BE2C (cell line): ENCODE results near the gene TCP11L2.

Source experiments
- DNase-seq: peaks from one replicate; pipeline ENCODE4 v3.0.0-alpha.2; 2020
- H3K27me3 ChIP-seq: fragments of 250-450 bp; sonication (Bioruptor Pico); 2 replicates; pipeline ENCODE4 v1.5.1; 2020; ENCODE audit warnings: mild to moderate bottlenecking
- H3K36me3 ChIP-seq: fragments of 250-450 bp; sonication (Bioruptor Pico); 2 replicates; pipeline ENCODE4 v1.5.1; 2020; ENCODE audit warnings: mild to moderate bottlenecking
- H3K4me1 ChIP-seq: fragments of 250-450 bp; sonication (Bioruptor Pico); 2 replicates; pipeline ENCODE4 v1.5.1; 2020
- H3K4me3 ChIP-seq: 2 replicates; pipeline ENCODE4 v1.5.1; 2011; ENCODE audit warnings: low read depth, low read length
- H3K9me3 ChIP-seq: fragments of 250-450 bp; sonication (Bioruptor Pico); 2 replicates; pipeline ENCODE4 v1.5.1; 2020
- CTCF ChIP-seq: IDR thresholded peaks from 2 replicates; pipeline ENCODE4 v1.5.1; 2012; ENCODE audit warnings: mild to moderate bottlenecking, low read depth, low read length

Gene TCP11L2

GRCh38 chr12:106287364-106287763, 15.2 kb upstream of the TCP11L2 start:
- no peak overlapping the region for H3K4me3 ChIP-seq
- no peak for DNase-seq
- H3K27me3 ChIP-seq = peaks cover 7% of the 10 kb centered on the region
- H3K9me3 ChIP-seq = no peaks in the 10 kb centered on the region
- H3K4me1 ChIP-seq = no peaks in the 10 kb centered on the region
- no peaks in the 10 kb centered on the region for H3K36me3 ChIP-seq
- TF ChIP-seq CTCF = no peak

GRCh38 chr12:106288101-106288493, 14.4 kb upstream of the TCP11L2 start:
- no peaks in the 10 kb centered on the region for H3K4me1 ChIP-seq
- H3K27me3 ChIP-seq = peaks cover 7% of the 10 kb centered on the region
- no peaks in the 10 kb centered on the region for H3K36me3 ChIP-seq
- H3K4me3 ChIP-seq = no peak overlapping the region
- DNase-seq = no peak
- no peak for TF ChIP-seq CTCF
- no peaks in the 10 kb centered on the region for H3K9me3 ChIP-seq

- Histone ChIP-seq H3K36me3 (no peaks in the 10 kb centered on the region), H3K27me3 (peaks cover 9% of the 10 kb centered on the region), H3K4me1 (no peaks in the 10 kb centered on the region), H3K4me3 (no peak overlapping the region), H3K9me3 (no peaks in the 10 kb centered on the region)
- no peak for DNase-seq
- no peak for TF ChIP-seq CTCF
Observed at GRCh38 chr12:106288494-106289195, 13.9 kb upstream of the TCP11L2 start.

- Histone ChIP-seq H3K4me3 (no peak overlapping the region), H3K4me1 (no peaks in the 10 kb centered on the region), H3K9me3 (no peaks in the 10 kb centered on the region), H3K36me3 (no peaks in the 10 kb centered on the region), H3K27me3 (peaks cover 13% of the 10 kb centered on the region)
- no peak for DNase-seq
- no peak for TF ChIP-seq CTCF
Observed at GRCh38 chr12:106289196-106289681, 13.3 kb upstream of the TCP11L2 start.

- no peaks in the 10 kb centered on the region for H3K36me3 ChIP-seq
- H3K4me3 ChIP-seq = no peak overlapping the region
- DNase-seq = no peak
- no peak for TF ChIP-seq CTCF
- H3K27me3 ChIP-seq = peaks cover 6% of the 10 kb centered on the region
- H3K4me1 ChIP-seq = no peaks in the 10 kb centered on the region
- H3K9me3 ChIP-seq = no peaks in the 10 kb centered on the region
Observed at GRCh38 chr12:106290666-106291065, 11.9 kb upstream of the TCP11L2 start.

GRCh38 chr12:106291342-106291741, 11.2 kb upstream of the TCP11L2 start:
- DNase-seq = no peak
- TF ChIP-seq CTCF = no peak
- Histone ChIP-seq H3K36me3 (no peaks in the 10 kb centered on the region), H3K27me3 (peaks cover 6% of the 10 kb centered on the region; the same call in 1 of the 2 replicates), H3K4me3 (no peak overlapping the region), H3K4me1 (no peaks in the 10 kb centered on the region), H3K9me3 (no peaks in the 10 kb centered on the region)
